NCI-H345 treated with DMSO at 0.1 percent for 48 hours (cell line): Measurements from ENCODE around the gene HOXC12.

Source experiments
- DNase-seq: peaks from one replicate; lab custom pipeline; 2025; ENCODE audit not compliant: unreplicated experiment; lab: John Stamatoyannopoulos, UW

The HOXC12 gene

DNA sequence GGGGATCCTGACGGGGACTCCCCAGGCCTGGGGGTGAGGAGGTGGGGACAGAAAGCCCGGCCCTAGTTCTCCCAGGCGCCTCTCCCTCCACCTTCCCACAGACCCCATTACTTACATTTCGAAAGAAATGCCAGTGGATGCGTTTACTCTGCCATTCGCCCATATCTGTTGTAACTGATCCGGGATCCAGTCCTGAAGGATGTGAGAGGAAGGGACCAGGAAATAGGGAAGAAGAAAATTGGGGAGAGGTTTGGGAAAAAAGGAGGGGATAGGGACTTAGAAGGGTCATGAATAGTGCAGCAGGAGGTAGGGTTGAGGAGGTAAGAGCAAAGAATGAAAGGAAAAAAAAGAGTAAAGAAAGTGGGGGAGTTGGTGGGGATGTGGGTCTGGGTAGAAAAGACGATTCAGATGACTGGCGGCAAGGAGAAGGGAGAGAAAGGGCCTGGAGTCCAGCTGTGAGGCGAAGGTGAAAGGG, 1.1 kb downstream of the HOXC12 start:
- no peak for DNase-seq

DNA sequence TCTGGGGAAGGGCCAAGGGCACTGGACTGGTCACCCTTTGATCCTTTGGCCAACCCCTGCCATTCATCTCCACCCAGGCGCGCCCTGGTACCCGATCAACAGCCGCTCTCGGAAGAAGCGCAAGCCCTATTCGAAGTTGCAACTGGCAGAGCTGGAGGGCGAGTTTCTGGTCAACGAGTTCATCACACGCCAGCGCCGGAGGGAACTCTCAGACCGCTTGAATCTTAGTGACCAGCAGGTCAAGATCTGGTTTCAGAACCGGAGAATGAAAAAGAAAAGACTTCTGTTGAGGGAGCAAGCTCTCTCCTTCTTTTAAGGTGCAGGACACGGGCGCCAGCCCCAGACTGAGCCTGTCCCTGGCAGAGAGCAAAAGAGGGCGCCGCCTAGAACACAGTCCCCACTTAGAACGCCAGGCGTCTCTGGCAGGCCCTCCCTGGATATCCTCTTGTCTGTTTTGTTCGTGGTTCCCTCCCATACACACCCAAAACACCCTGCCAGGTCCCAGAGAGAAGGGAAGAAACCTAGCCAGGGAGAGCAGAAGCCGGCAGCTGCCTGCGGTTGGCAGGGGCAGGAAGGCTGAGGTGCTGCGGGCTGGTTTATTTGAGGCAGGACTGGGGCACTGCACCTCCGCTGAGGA, 1.7 kb downstream of the HOXC12 start:
- no peak for DNase-seq

DNA sequence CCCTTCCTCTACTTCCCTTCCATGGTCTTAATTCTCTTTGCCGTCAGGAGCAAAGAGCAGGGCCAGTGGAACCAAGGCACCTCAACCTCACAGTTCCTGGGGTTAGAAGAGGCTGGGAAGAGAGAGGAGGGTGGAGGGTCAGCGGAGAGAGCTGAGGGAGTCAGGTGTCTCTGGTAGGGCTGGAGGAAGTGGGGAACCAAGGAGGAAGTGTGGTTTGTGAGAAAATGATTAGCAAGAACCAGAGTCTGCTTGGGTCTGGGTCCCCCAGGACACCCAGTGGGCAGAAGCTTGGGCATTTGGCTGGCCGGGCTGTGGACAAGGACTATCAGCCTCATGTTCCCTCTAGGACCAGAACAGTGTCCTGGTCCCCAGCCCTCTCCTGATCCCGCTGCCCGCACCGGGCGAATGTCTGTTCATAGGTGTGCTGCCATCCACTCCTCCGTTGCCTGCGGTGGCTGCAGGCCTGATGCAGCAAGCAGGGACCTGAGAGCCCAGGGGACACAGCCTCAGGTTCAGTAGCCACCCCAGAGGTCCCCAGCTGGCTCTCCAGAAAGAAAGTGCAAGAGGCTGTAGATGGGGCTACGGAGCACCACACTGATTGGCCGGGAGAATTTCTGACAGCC, 2.3 kb downstream of the HOXC12 start:
- no peak for DNase-seq

DNA sequence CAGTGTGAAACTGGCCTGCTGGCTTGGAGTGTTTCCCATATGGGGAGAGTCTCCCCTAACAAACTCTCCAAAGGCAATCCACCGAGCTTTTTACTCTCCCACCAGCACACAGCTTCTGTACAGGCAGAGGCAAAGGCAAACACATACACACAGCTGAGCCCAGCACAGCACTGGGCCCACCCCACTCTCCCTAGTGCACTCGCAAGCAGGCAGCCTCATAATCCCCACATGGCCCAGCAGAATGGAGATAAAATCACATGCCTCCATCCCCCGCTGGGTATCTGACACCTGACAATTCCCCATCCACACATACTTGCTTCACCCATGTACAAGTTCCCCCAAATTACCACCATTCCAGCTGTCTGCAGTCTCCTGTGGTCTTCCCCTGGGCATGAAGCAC, 3.4 kb downstream of the HOXC12 start:
- DNase-seq: no peak

DNA sequence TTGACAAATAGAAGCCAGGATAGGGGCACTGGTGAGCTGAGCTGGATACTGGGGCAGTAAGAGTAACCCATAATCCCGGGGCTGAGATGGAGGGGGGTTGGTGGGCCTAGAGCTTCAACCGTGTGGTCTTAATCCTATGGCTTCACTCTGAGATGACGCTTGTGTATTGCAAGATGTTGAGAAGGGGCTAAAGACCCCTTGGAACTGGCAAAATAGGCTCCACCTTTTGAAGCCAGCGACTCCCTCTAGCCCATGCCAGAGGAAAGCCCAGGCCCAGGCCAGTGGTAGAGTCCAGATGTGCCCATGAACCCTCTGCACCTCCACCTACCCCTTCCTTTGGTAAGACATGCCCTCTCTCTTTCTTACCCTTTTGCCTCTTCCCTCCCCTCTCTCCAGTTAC, 4.6 kb downstream of the HOXC12 start:
- no peak for DNase-seq

DNA sequence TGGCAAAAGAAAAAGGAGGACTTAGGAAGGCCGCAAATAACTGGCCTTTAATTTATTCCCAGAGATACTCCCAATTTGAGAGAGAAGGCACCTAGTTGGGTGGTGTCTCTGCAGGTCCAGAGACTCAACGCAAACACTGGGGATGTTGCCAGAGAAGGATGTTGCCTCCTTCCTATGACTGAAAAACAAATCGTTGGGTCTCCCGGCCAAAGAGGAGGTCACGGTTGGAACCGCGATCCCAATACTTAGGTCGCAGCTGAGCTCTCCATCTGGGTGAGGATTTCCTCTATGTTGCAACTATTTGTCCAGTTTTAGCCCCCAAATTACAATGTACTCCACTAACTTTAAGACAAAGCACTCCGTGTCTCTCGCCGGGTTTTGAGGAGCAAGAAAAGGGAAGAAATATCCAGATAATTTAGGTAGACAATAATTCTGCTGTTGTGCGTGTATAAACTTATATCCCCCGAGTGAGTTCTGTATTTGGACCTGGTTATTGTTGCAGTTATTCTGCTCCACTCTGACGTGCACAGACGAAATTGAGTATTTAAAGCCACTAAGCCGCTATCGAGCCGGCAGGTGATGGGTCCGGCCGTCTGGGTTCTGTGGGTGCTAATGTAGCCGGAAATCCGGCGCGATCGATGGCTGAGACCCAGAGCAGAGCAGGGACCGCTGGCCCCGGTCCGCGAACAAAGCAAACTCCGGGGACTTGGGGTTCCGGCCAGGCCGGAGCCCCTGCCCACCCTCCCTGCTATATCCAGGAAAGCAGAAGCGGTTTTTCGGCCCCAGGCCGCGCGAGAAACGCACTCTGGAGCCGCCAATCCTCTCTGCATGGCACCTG, 5.7 kb downstream of the HOXC12 start:
- DNase-seq: no peak

DNA sequence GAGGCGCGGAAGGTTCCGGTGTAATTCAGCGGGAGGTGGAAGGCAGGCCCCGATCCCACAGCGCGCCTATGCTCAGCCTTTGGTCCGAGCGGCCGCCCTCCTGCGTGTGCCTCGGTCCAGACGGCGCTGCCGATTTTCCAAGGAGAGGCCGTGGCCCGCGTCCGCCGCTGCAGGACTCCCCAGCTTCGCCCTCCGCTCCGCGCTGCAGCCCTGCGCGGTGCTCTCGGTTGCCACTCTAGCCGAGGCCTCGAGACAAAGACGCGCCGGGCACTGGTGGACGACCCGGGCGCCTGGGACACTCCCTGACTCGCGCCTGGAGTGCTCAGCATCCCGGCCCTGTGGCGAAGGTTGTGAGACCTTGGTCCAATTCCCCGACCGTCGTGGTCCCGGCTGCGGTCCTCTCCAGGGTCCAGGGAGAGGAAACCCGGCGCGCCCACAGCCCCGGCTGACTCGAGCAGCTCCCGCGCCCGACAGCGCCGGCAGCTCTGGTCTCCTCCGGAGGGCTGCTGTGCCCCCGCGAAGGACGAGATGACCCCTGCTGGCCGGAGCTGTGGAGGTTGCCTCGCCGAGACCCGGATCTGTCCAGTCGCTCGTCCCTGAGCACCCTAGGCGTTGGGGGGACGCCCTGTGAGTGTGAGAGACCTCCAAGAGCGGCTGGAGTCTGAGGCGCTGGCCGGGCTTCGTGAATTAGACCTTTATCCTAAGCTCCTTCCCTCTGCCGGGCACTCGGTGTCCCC, 6.5 kb downstream of the HOXC12 start:
- no peak for DNase-seq

DNA sequence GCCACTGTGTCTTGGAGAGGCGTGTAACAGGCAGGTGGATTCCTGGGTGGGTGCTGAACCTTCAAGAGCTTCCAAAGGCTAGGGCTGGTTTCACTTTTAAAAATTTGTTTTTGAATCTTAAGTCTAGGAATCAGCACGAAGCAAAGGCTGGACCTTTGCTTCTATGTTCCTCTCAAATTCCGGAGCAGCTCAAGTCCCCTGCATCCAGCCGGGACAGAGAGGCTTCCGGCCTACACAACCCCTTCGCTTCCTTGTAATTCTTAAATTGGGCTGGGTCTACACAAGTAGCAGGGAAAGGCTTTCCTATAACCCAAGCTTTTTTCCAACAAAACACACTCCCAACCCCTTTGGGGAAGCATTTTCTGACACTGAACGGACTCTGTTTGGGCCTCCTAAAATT, 8.3 kb downstream of the HOXC12 start:
- no peak for DNase-seq

DNA sequence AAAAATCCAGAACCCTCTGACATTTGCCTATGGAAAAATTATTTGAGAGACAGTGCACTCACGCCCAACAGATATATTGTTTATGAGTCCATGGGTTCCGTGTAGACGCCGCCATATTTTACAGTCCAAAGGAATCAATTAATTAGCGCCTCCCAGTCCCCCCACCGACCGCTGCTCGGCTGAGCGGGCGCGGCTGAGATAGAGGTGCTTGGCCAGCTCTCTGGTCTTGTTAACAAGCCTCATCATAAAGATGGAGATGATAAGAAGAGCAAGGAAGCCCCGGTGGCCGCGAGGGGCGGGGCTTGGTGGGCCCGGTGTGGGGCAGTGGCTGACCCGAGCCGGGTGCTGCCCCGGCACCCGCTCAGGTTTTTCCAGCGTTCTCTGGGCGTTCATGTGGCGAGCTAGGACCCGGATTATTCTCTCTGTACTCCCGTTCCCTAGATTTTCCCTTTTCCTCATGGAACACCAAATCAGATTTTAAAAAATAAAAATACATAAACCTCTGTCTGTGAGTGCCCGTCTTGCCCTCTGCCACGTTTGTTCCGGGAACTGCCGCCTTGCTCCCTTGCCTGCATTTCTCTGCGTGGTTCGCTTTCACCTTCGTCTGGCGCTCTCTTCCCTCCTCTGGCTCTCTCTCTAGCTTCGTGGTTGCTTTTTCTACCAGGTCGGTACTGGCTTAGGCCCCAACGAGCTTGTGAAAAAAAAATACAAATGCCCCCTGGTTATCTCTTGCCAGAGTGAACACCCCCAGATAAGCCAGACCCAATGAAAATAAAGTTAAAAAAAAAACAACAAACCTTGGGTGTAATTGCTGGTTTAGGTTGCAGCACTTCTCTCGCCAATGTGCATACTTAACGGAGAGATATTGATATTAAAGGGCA, 9.0 kb downstream of the HOXC12 start:
- no peak for DNase-seq

DNA sequence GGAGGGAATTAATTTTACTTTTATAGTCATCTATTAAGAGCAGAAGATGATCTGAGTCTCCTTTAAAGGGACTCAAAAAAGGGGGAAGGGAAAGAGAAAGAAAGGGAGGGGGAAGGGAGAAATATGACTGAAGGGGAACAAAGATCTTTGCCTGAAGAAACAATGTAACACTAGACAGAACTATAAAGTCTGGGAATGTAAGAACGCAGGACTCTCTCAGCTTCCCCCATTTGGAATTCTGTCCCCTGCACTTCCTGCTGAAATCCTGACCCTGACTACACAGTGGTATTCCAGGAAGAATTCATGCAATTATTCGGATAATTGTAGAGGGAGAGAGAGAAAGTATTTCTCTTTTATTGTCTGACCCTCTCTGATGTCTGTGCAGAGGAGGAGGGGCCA, 9.6 kb downstream of the HOXC12 start:
- DNase-seq: no peak

DNA sequence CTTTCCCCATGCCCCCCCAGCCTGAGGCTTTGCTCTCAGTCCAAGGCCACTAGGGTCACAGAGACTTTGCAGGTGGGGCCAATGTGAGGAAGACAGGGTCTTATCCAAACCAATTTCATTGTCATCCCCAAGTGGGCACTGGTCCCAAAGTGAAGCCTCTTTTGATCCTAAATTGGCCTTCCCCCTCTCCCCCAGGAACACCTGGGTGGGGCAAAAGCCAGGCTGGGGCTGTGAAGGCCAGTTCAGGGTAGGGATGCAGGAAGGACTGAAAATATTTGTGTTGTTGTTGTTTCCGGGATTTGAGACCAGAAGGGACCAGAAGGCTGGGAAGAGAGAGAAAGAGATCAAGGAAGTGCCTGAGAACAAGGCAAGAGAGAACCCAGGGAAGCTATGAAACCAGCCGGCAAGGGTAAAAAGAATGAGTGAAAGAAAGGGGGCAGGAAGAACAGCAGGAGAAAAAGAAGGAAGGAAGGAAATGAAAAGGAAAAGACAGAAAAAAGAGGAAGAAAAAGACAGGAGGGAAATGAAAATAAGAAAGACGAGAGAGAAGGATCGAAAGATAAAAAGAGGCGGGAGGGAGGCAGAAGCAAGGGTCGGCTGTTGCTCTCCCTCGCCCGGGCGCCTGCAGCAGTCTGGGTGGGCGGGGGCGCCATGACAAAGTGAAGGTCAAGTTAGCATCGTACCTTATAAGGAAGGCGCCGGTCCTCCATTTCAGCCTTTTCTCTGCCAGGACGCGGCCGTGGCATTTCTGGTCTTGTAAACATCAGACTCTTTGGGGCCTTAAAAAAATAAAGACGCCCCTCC, 10.8 kb downstream of the HOXC12 start:
- no peak for DNase-seq

DNA sequence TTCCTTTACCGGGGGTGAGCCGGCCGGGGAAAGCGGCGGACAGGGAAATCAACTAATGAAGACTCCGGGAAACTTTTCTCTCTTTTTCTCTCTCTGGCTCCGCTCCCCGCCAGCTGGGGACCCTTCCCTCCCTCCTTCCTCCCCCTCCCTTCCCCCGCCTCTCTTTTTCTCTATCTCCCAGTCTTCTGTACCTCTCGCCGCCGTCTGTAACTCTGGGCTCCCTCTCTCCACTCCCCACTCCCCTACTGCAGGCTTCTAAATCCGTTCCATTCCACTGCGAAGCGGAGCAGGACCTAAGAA, 11.3 kb downstream of the HOXC12 start:
- DNase-seq: no peak

DNA sequence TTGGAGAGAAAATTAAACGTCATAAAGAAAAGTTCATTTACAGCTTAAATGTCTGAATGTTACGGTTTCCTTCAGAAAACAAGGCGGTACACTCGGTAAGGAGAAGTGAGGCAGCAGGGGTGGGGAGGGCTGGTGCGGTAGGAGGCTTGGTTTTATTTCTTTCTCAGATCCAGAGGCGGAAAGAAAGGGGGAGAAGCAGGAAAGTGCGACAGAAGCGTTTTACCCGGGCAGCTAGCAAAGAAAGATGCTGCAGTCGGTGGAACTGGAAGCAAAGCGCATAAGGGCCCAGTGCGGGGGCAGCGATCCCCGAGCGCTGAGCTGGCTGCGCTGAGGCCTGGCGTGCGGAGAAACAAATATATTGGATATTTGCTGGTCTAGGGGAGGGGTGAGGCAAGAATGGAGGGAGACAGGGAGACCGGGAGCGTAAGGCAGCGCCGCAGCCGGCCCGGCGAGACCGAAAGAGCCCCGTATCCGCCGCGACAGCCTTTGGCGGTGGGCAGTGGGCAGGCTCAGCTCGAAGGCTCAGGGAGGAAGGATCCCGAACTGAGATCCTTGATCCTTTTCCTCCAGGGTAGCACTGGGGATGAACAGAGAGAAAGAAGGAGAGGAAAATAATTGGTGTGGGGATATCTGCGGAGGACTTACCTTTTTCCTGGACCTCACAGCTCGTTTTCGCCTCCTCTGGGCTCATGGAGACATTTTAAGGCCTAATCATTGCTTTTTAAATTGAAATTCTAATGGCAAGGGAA, 11.9 kb downstream of the HOXC12 start:
- DNase-seq: no peak

DNA sequence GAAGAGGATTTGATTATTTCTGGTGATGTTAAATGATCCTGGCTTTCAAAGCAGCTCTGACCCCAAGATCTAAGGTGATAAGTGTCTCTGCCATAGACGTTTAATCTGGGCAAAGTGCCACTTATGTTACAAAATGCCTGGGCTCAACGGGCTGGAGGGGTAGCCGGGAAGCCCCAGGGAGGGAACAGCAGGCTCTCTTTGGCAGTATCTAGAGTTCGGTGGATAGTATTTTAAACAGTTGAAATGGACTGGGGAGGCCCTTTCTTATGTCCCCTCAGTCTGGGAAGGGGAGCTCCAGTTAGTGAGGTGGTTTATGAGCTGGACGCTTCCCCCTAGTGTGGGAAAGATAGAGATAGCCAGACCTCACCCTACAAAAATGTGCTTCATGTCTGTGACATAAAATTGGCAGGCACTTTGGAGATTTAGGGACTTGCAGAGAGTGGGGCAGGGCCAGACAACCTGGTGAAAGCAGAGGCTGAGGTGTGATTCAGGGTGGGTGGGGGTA, 12.8 kb downstream of the HOXC12 start:
- DNase-seq: no peak

DNA sequence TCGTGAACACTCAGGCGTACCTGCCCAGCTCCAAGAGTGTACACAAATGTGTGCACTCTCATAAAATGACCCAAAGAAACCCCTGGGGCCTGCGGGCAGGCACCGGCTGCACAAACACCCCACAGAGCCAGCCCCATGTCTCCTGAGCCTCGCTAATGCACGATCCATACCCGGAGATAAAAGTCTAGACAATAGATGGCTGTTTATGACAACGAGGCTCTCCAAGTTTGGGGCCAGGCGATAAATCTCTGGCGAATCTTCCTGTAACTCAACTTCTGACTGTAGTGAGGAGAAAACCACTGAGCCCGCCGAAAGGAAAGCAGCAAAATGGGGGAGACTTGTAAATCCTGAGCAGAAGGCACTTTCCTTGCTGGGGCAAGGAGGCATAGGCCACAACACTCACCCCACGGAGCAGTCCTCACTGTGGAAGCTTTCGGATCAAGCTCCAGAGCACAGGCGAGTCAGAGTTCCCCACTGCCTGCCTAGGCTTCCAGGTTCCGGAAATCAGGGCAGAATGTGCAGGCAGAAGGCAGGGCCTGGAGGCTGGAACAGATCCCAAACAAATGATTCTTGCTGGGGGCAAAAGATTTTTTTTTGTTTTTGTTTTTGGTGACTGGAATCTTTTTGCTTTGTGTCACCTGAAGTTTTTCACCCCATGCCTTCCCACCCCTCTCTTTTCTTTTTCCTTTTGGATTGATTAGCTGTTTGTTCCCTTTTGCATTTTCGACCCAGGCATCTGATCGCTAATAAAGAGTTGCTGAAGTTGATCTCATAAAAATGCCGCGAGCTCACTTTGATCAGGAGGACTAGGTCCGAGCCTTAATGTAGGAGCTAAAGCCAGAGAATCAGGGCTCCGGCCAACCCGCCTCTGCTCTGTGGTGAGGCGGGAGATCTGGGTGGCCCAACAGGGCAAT, 13.8 kb downstream of the HOXC12 start:
- no peak for DNase-seq

DNA sequence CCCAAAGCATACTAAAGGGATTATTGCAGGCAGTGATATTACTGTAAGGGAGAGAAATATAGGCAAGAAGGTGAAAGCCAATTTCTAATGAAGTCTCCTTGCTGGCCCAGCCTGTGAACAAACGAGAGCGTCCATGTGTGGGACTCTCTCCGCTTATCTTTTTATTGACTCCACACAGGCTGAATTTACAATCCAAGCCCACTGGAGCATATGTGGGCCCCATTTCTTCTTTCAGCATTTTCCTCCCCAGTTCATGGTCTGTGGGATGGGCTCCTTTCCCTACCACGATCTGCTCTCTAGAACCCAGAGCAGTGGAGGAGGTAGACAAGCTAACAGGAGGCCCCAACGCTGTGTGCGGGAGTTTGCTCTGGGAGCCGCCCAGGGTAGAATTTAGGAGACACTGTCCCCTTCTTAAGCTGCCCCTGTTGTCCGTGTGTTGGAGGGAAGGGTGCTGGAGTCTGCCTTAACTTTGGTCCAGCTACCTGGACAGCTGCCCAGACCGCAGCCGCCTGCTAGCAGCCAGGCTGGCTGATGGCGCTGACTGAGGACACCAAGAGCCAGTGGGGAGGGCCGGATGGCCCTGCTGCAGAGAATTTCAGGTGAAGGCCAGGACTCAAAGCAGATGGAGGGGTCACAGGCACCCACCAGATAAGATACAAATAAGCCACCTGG, 15.0 kb downstream of the HOXC12 start:
- no peak for DNase-seq

DNA sequence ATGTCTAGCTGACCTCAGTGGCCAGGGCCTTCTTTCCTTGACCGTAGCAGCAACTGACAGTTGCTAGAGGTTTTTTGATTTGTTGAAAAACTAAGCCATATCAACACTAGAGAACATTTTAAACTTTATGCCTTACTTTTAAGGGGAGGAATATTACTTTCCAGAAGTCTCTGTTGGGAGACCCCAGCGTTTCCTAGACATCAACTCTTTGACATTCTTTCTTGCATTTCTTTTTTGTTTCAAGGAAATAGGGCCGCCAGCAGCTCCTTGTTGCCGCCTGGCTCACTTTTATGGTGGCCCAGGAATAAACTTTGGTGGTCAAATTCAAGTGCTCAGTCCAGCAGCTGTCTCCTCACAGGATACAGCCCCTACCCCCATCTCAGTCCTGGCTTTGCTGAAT, 15.7 kb downstream of the HOXC12 start:
- no peak for DNase-seq
